HEK293 (cell line): ENCODE results near the gene ZNF423.

ENCODE experiments used
- CTCF ChIA-PET: fragments of 350-600 bp; formaldehyde crosslinking; extraction: SDS; loops from one replicate; lab custom pipeline; 2021; ENCODE audit warnings: antibody characterized with exemption; lab: Yijun Ruan, JAX
- POLR2A ChIA-PET: fragments of 300-600 bp; formaldehyde crosslinking; extraction: SDS; loops from one replicate; lab custom pipeline; 2020; ENCODE audit warnings: antibody characterized with exemption, inconsistent platforms; lab: Yijun Ruan, JAX
- H3K27ac ChIP-seq: fragments of 200-500 bp; sonication (Bioruptor generic); 2 replicates; pipeline ENCODE4 v1.5.1; 2014; ENCODE audit warnings: low read depth, low read length, control low read depth, inconsistent platforms; ENCODE audit errors: extremely low read depth
- H3K36me3 ChIP-seq, 2 experiments: fragments of 200-500 bp in 1 of 2; sonication (Bioruptor generic) in 1 of 2; 1 replicate in 1 of 2; 2 replicates in 1 of 2; pipeline ENCODE4 v1.5.1; 2014 to 2017; ENCODE audit warnings: inconsistent platforms in 2 of 2, low read length in 2 of 2; ENCODE audit not compliant: control insufficient read depth in 2 of 2, insufficient read depth in 1 of 2
- H3K4me1 ChIP-seq: fragments of 200-500 bp; sonication (Bioruptor generic); 2 replicates; pipeline ENCODE4 v1.5.1; 2014; ENCODE audit warnings: mild to moderate bottlenecking, low read length, inconsistent platforms; ENCODE audit not compliant: control insufficient read depth, insufficient read depth
- H3K4me3 ChIP-seq: 2 replicates; pipeline ENCODE4 v1.5.1; 2011; ENCODE audit warnings: low read depth, mild to moderate bottlenecking, control low read depth, low read length, moderate library complexity
- H3K9me3 ChIP-seq: fragments of 200-500 bp; sonication (Bioruptor generic); 2 replicates; pipeline ENCODE4 v1.5.1; 2014; ENCODE audit warnings: low read depth, low read length, inconsistent platforms; ENCODE audit not compliant: control insufficient read depth, insufficient read depth
- KLF17 ChIP-seq: fragments of 450-650 bp; formaldehyde crosslinking; IDR thresholded peaks from 2 replicates; pipeline ENCODE4 v1.5.1; 2016; ENCODE audit warnings: missing biosample characterization, missing genetic modification characterization
- PATZ1 ChIP-seq: fragments of 450-650 bp; formaldehyde crosslinking; IDR thresholded peaks from 2 replicates; pipeline ENCODE4 v1.5.1; 2016; ENCODE audit warnings: missing biosample characterization, missing genetic modification characterization
- REST ChIP-seq: fragments of 450-650 bp; formaldehyde crosslinking; IDR thresholded peaks from 2 replicates; pipeline ENCODE4 v1.5.1; 2016; ENCODE audit warnings: missing biosample characterization, missing genetic modification characterization
- SCRT2 ChIP-seq: fragments of 450-650 bp; formaldehyde crosslinking; IDR thresholded peaks from 2 replicates; pipeline ENCODE4 v1.5.1; 2016; ENCODE audit warnings: missing biosample characterization, missing genetic modification characterization
- TCF7L2 ChIP-seq: IDR thresholded peaks from 2 replicates; pipeline ENCODE4 v1.6.1; 2011; ENCODE audit warnings: low read depth, mild to moderate bottlenecking, inconsistent platforms, low read length, moderate library complexity, borderline replicate concordance
- ZNF121 ChIP-seq: fragments of 450-650 bp; formaldehyde crosslinking; IDR thresholded peaks from 2 replicates; pipeline ENCODE4 v1.5.1; 2016; ENCODE audit warnings: missing biosample characterization, missing genetic modification characterization
- ZNF132 ChIP-seq: fragments of 450-650 bp; formaldehyde crosslinking; IDR thresholded peaks from 2 replicates; pipeline ENCODE4 v1.5.1; 2017; ENCODE audit warnings: missing biosample characterization, missing genetic modification characterization, borderline replicate concordance
- ZNF24 ChIP-seq: fragments of 450-650 bp; formaldehyde crosslinking; IDR thresholded peaks from 2 replicates; pipeline ENCODE4 v1.5.1; 2016; ENCODE audit warnings: missing biosample characterization, missing genetic modification characterization
- ZNF501 ChIP-seq: fragments of 450-650 bp; formaldehyde crosslinking; IDR thresholded peaks from 2 replicates; pipeline ENCODE4 v1.5.1; 2016; ENCODE audit warnings: missing biosample characterization, missing genetic modification characterization
- ZNF654 ChIP-seq: fragments of 450-650 bp; formaldehyde crosslinking; IDR thresholded peaks from 2 replicates; pipeline ENCODE4 v1.5.1; 2016; ENCODE audit warnings: low read depth, missing biosample characterization, missing genetic modification characterization
- ZNF768 ChIP-seq: fragments of 450-650 bp; formaldehyde crosslinking; IDR thresholded peaks from 2 replicates; pipeline ENCODE4 v1.5.1; 2018; ENCODE audit warnings: missing biosample characterization, mild to moderate bottlenecking, missing genetic modification characterization
- TF ChIP-seq, protein P1 (sequence below): fragments of 450-650 bp; formaldehyde crosslinking; IDR thresholded peaks from 2 replicates; pipeline ENCODE4 v1.5.1; 2016; ENCODE audit warnings: missing biosample characterization, missing genetic modification characterization

The ZNF423 gene

DNA sequence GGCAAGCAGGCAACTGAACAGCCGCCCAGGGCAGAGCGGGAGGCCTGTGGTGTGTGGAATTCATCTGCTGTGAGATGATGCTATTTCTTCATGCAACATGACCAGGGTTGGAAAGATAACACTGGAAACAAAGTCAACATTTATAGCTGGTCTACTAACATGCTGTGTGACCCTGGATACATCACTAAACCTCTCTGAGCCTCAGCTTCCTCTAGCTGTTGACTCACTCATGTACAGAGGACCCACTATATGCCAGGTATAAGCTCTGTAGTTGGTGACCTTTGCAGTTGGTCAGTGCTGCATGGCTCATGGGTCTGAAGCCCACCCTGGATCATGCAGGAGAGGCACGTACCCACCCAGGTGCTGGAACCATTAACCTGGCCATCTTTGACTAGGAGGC, 180.9 kb downstream of the ZNF423 start:
- CTCF ChIA-PET, result interaction anchor here (0.9 kb wide), 1 partner anchor 247 kb away, joined by 4 read pairs; no protein-coding TSS in a partner anchor

DNA sequence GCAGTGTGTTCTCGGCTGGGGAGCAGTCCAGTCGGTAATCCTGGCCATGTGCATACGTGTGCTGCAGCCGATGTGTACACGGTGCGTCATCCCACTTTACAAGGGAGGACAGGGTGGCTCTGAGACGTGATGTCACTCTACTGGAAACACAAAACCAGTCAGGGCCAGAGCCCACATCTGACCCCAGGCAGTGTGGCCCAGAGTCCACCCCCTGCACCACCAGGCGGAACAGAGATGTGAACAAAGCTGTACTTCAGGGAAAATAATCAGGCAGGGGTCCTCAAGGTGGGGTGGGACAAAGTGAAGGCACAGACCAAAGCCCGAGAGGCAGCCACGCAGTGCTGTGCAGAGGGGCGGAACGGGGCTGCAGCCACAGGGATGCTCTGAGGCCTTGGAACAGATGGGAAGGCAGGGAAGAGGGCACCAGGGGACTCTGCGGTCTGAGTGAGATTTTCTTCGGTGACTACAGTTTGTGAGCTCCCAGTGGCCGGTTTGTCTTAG, 181.5 kb downstream of the ZNF423 start:
- no peaks in the 10 kb centered on the region for H3K4me1 ChIP-seq
- H3K9me3 ChIP-seq, result no peaks in the 10 kb centered on the region
- no peak overlapping the region for H3K27ac ChIP-seq
- ChIA-PET CTCF (interaction anchor here (0.9 kb wide), 1 partner anchor 247 kb away, joined by 4 read pairs; no protein-coding TSS in a partner anchor), POLR2A (interaction anchor here (1.0 kb wide), 1 partner anchor 15 kb away, joined by 3 read pairs; no protein-coding TSS in a partner anchor)
- H3K4me3 ChIP-seq, result no peak overlapping the region
- no peaks in the 10 kb centered on the region for H3K36me3 ChIP-seq
- TF ChIP-seq KLF17 (tag by site-specific recombination) (no peak), ZNF121 (no peak), ZNF654 (no peak), SCRT2 (tag by site-specific recombination) (no peak)

More for the DNA sequence above, 180.9 kb downstream of the ZNF423 start:
- no peaks in the 10 kb centered on the region for H3K9me3 ChIP-seq
- POLR2A ChIA-PET, result interaction anchor here (1.0 kb wide), 1 partner anchor 15 kb away, joined by 3 read pairs; no protein-coding TSS in a partner anchor
- TF ChIP-seq ZNF768 (tag by site-specific recombination), result peak; percentile 57; the same call in 1 of the 2 replicates
- no peak for TF ChIP-seq ZNF132 (tag by site-specific recombination)
- no peak for TF ChIP-seq ZNF501 (tag by site-specific recombination)
- TF ChIP-seq, protein P1, sequence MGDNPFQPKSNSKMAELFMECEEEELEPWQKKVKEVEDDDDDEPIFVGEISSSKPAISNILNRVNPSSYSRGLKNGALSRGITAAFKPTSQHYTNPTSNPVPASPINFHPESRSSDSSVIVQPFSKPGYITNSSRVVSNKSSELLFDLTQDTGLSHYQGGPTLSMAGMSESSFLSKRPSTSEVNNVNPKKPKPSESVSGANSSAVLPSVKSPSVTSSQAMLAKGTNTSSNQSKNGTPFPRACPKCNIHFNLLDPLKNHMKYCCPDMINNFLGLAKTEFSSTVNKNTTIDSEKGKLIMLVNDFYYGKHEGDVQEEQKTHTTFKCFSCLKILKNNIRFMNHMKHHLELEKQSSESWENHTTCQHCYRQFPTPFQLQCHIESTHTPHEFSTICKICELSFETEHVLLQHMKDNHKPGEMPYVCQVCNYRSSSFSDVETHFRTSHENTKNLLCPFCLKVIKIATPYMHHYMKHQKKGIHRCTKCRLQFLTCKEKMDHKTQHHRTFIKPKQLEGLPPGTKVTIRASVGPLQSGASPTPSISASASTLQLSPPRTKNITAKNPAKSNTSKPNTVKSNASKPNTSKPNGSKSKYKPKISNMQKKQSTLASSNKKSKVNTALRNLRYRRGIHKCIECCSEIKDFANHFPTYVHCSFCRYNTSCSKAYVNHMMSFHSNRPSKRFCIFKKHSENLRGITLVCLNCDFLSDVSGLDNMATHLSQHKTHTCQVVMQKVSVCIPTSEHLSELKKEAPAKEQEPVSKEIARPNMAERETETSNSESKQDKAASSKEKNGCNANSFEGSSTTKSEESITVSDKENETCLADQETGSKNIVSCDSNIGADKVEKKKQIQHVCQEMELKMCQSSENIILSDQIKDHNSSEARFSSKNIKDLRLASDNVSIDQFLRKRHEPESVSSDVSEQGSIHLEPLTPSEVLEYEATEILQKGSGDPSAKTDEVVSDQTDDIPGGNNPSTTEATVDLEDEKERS (tag by site-specific recombination), result no peak
- no peak for TF ChIP-seq PATZ1 (tag by site-specific recombination)
- no peak for TF ChIP-seq ZNF24 (tag by site-specific recombination)
- no peak for TF ChIP-seq REST (tag by site-specific recombination)
- no peak for TF ChIP-seq TCF7L2
- H3K36me3 ChIP-seq, result no peaks in the 10 kb centered on the region
- no peak overlapping the region for H3K27ac ChIP-seq
- no peaks in the 10 kb centered on the region for H3K4me1 ChIP-seq
- no peak overlapping the region for H3K4me3 ChIP-seq
